ENCODE measurements around the gene FAM174B.

DNA sequence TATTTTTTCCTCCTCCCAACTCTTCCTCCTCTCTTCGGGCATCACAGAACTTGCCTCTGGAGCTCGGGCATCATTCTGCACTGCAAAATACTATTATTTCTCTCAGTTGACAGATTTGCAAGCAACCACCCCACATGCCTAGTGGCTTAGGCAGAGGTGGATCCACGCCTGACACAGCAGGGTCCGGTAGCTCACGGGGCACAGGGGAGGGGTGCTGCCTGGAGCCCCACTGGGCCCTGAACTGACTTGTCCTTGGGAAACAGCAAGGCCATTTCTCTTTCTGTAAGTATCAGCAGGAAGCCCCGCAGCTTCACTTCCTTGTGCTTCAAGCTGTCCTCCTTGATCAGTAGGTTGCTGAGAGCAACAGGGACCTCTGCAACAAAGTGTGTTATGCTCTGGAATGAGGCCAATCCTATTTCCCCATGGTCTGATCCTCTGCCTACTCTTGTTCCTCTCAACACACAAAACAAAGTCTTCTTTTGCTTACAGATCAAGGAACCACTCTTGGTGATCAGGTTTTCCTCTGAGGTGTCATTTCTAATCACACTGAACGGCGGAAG lies 69.1 kb downstream of the FAM174B start:
- TF ChIP-seq POLR2A (IDR thresholded peaks at IDR 0.05) = no peak
- TF ChIP-seq, protein P1, sequence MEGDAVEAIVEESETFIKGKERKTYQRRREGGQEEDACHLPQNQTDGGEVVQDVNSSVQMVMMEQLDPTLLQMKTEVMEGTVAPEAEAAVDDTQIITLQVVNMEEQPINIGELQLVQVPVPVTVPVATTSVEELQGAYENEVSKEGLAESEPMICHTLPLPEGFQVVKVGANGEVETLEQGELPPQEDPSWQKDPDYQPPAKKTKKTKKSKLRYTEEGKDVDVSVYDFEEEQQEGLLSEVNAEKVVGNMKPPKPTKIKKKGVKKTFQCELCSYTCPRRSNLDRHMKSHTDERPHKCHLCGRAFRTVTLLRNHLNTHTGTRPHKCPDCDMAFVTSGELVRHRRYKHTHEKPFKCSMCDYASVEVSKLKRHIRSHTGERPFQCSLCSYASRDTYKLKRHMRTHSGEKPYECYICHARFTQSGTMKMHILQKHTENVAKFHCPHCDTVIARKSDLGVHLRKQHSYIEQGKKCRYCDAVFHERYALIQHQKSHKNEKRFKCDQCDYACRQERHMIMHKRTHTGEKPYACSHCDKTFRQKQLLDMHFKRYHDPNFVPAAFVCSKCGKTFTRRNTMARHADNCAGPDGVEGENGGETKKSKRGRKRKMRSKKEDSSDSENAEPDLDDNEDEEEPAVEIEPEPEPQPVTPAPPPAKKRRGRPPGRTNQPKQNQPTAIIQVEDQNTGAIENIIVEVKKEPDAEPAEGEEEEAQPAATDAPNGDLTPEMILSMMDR (IDR thresholded peaks at IDR 0.05) = no peak

Measured in tibial nerve (tissue), 3 donors.